ENCODE measurements around the gene CHD3.

CHD3 gene

GRCh38 chr17:7903154-7904103, 14.8 kb downstream of the CHD3 start:
- no peak for DNase-seq

- no peak for DNase-seq
Observed at GRCh38 chr17:7909089-7909488, 20.5 kb downstream of the CHD3 start.

DNA sequence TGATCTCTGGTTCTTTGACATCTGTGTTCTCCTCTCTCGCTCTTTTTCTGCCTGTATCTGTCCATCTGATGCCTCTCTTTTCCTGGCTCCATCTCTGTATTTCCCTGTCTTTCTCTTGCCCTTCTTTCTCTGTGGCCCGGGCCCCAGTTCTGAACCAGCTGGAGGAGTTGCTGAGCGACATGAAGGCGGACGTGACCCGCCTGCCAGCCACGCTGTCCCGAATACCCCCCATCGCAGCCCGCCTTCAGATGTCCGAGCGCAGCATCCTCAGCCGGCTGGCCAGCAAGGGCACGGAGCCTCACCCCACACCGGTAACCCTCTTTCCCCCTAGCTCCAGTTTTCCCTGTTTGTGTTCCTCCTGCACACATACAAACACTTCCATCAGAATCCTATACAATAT, 21.7 kb downstream of the CHD3 start:
- DNase-seq: no peak

- DNase-seq: no peak
Observed at GRCh38 chr17:7910711-7911110, 22.1 kb downstream of the CHD3 start.

GRCh38 chr17:7911116-7911515, 22.5 kb downstream of the CHD3 start:
- DNase-seq: no peak

- DNase-seq: peak; percentile 49 to 65
Observed at GRCh38 chr17:7912927-7913524, 24.4 kb downstream of the CHD3 start.

DNA sequence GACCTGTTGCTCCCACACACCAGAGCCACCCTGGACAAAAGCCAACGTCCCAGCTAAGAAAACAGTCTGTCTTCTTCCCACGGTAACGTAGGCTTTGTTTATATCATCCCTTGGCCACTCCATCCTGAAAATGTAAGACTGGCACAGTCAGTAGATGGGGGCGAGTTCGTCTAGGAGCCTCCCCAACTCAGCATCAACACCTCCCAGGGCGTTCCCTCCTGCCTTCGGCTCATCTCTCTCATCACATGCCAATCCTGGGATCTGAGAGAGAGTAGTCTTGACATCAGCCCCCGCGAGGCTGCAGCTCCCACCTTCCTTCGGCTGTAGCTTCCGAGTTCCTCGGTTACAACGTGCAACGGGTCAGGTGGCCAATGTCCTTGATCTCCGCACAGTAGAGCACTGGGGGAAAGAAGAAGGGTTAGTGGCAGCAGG, 26.6 kb downstream of the CHD3 start:
- DNase-seq: no peak

- DNase-seq: peak; percentile 98
Observed at GRCh38 chr17:7915611-7916384, 27.2 kb downstream of the CHD3 start, which contains the start of gene RNF227. TSS of gene RNF227 (minus strand) at chr17:7916289. CDS start at chr17:7916195, 94 bp downstream.

GRCh38 chr17:7916385-7916682, 27.7 kb downstream of the CHD3 start:
- no peak for DNase-seq

- DNase-seq: peak in 1 of 2 experiments; percentile 8
Observed at GRCh38 chr17:7916808-7917207, 28.2 kb downstream of the CHD3 start.

- DNase-seq: no peak
Observed at GRCh38 chr17:7922269-7922844, 33.8 kb downstream of the CHD3 start.

GRCh38 chr17:7922845-7923628, 34.4 kb downstream of the CHD3 start:
- no peak for DNase-seq

GRCh38 chr17:7927596-7927995, 39.0 kb downstream of the CHD3 start:
- no peak for DNase-seq

GRCh38 chr17:7929158-7930023, 40.8 kb downstream of the CHD3 start, which contains the start of gene KCNAB3:
TSS of gene KCNAB3 (minus strand) at chr17:7929856. CDS start at chr17:7929435, 421 bp downstream.
- DNase-seq: no peak

DNA sequence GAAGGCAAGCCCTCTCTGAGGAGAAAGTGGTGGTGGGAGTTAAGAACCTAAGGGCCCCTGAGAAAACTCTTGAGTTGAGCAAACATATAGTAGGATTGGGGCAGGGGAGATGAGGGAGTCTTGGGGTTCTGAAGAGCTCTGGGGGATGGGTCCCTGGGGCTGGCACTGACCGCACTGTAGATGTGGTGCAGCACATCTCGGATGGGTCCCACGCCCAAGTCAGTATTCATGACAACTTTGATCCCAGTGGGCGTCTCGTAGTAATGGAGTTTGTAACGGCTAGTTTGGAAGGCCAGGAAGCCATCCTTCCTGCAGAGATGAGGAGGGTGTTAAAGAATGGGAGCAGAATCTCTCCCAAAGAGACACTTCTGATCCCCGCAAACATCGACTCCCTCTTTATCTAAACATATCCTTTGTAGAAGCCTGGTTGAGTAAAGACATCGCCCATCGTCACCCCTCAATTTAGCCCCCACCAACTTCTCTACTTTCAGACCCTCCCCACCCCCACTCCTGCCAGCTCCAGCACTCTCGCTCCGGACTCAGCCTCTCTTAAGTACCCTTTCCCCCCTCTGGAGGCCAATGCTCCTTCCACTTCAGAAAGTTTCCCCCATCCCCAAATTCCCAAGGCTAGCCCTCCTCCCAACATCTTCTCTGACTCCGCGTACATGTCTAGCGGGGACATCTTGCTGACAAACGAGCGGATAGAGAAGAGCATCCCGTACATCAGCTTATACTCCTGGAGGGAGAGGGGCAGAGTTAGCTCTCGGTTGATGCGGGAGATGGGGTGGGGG, 42.4 kb downstream of the CHD3 start:
- no peak for DNase-seq

- peak; percentile 99 to 100 for DNase-seq
Observed at GRCh38 chr17:7931709-7932482, 43.3 kb downstream of the CHD3 start, which contains the start of the genes CNTROB and TRAPPC1. TSS of gene CNTROB (plus strand) at chr17:7932206. CDS start at chr17:7933080, 874 bp downstream. TSS of gene TRAPPC1 (minus strand) at chr17:7931946. CDS start at chr17:7931829, 117 bp downstream.

GRCh38 chr17:7932483-7932891, 43.9 kb downstream of the CHD3 start:
- DNase-seq: peak; percentile 47 to 53

DNA sequence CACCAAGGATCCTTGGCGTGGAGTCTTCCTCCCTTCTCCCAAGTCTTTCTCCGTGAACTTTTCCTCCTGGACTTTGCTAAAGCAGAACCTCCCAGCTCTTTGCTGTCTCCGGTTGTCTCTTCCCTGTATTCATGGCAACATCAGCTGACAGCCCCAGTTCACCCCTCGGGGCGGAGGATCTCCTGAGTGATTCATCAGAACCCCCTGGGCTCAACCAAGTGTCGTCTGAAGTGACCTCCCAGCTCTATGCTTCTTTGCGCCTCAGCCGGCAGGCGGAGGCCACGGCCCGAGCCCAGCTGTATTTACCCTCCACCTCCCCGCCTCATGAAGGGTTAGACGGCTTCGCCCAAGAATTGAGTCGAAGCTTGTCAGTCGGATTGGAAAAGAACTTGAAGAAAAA, 44.4 kb downstream of the CHD3 start:
- peak; percentile 39 to 43 for DNase-seq

- no peak for DNase-seq
Observed at GRCh38 chr17:7935859-7936258, 47.3 kb downstream of the CHD3 start.
